ENCODE data around the gene GMDS. TPM values are rescaled to one million over a fixed set of nuclear protein-coding genes. Genes with fewer than 3 reads are reported as not detected.

Gene GMDS
- total RNA-seq, 2 experiments from 2014 or later = 31.1 to 35.9 TPM

- no peak overlapping the region for H3K27ac Mint-ChIP-seq
- POLR2A ChIA-PET = no interaction called here
- H3K27me3 Mint-ChIP-seq = no peaks in the 10 kb centered on the region
- H3K36me3 Mint-ChIP-seq (ENCODE audit: low read depth) = no peaks in the 10 kb centered on the region
- DNase-seq = no peak
- H3K4me3 Mint-ChIP-seq = no peak overlapping the region
- H3K4me1 Mint-ChIP-seq = no peaks in the 10 kb centered on the region
- H3K9me3 Mint-ChIP-seq = no peaks in the 10 kb centered on the region
- CTCF ChIA-PET = no interaction called here
These were observed 374.5 kb downstream of the GMDS start for GRCh38 chr6:1870932-1871331.

GRCh38 chr6:1870251-1870650 lies 375.2 kb downstream of the GMDS start:
- Mint-ChIP-seq H3K4me1 (no peaks in the 10 kb centered on the region), H3K9me3 (no peaks in the 10 kb centered on the region), H3K27me3 (no peaks in the 10 kb centered on the region), H3K4me3 (no peak overlapping the region), H3K36me3 (ENCODE audit: low read depth) (no peaks in the 10 kb centered on the region), H3K27ac (no peak overlapping the region)
- no peak for DNase-seq
- POLR2A ChIA-PET = no interaction called here
- CTCF ChIA-PET = no interaction called here

GRCh38 chr6:1869769-1870168 lies 375.6 kb downstream of the GMDS start:
- no peak for DNase-seq
- ChIA-PET CTCF (no interaction called here), POLR2A (no interaction called here)
- no peaks in the 10 kb centered on the region for H3K4me1 Mint-ChIP-seq
- no peaks in the 10 kb centered on the region for H3K36me3 Mint-ChIP-seq (ENCODE audit: low read depth)
- H3K9me3 Mint-ChIP-seq = no peaks in the 10 kb centered on the region
- no peak overlapping the region for H3K4me3 Mint-ChIP-seq
- no peaks in the 10 kb centered on the region for H3K27me3 Mint-ChIP-seq
- no peak overlapping the region for H3K27ac Mint-ChIP-seq

GRCh38 chr6:1869308-1869707 lies 376.1 kb downstream of the GMDS start:
- Mint-ChIP-seq H3K4me1 (no peaks in the 10 kb centered on the region), H3K36me3 (ENCODE audit: low read depth) (no peaks in the 10 kb centered on the region), H3K27ac (no peak overlapping the region), H3K27me3 (no peaks in the 10 kb centered on the region), H3K4me3 (no peak overlapping the region), H3K9me3 (no peaks in the 10 kb centered on the region)
- no peak for DNase-seq
- ChIA-PET CTCF (no interaction called here), POLR2A (no interaction called here)

GRCh38 chr6:1868561-1869261 lies 376.7 kb downstream of the GMDS start:
- ChIA-PET POLR2A (no interaction called here), CTCF (no interaction called here)
- Mint-ChIP-seq H3K9me3 (no peaks in the 10 kb centered on the region), H3K36me3 (ENCODE audit: low read depth) (no peaks in the 10 kb centered on the region), H3K27me3 (no peaks in the 10 kb centered on the region), H3K27ac (no peak overlapping the region), H3K4me3 (no peak overlapping the region), H3K4me1 (no peaks in the 10 kb centered on the region)
- no peak for DNase-seq

GRCh38 chr6:1867197-1867596 lies 378.2 kb downstream of the GMDS start:
- ChIA-PET POLR2A (no interaction called here), CTCF (no interaction called here)
- Mint-ChIP-seq H3K36me3 (ENCODE audit: low read depth) (no peaks in the 10 kb centered on the region), H3K4me1 (no peaks in the 10 kb centered on the region), H3K4me3 (no peak overlapping the region), H3K27ac (no peak overlapping the region), H3K27me3 (no peaks in the 10 kb centered on the region), H3K9me3 (no peaks in the 10 kb centered on the region)
- DNase-seq = no peak

- Mint-ChIP-seq H3K4me3 (no peak overlapping the region), H3K27ac (no peak overlapping the region), H3K27me3 (peaks cover 2% of the 10 kb centered on the region), H3K9me3 (no peaks in the 10 kb centered on the region), H3K36me3 (ENCODE audit: low read depth) (no peaks in the 10 kb centered on the region), H3K4me1 (no peaks in the 10 kb centered on the region)
- no peak for DNase-seq
- POLR2A ChIA-PET = no interaction called here
- CTCF ChIA-PET = no interaction called here
These were observed 379.8 kb downstream of the GMDS start for GRCh38 chr6:1865585-1865984.

GRCh38 chr6:1864496-1864895 lies 380.9 kb downstream of the GMDS start:
- peaks cover 2% of the 10 kb centered on the region for H3K27me3 Mint-ChIP-seq

GRCh38 chr6:1862411-1862810 lies 383.0 kb downstream of the GMDS start:
- ChIA-PET CTCF (no interaction called here), POLR2A (no interaction called here)
- no peak for DNase-seq
- H3K36me3 Mint-ChIP-seq (ENCODE audit: low read depth) = no peaks in the 10 kb centered on the region
- H3K9me3 Mint-ChIP-seq = no peaks in the 10 kb centered on the region
- no peaks in the 10 kb centered on the region for H3K4me1 Mint-ChIP-seq
- no peak overlapping the region for H3K4me3 Mint-ChIP-seq
- H3K27me3 Mint-ChIP-seq = peaks cover 2% of the 10 kb centered on the region
- H3K27ac Mint-ChIP-seq = no peak overlapping the region

More at GRCh38 chr6:1864496-1864895, 380.9 kb downstream of the GMDS start:
- H3K4me3 Mint-ChIP-seq = no peak overlapping the region
- POLR2A ChIA-PET = no interaction called here
- no peaks in the 10 kb centered on the region for H3K9me3 Mint-ChIP-seq
- H3K4me1 Mint-ChIP-seq = no peaks in the 10 kb centered on the region
- CTCF ChIA-PET = no interaction called here
- DNase-seq = no peak
- H3K27ac Mint-ChIP-seq = no peak overlapping the region
- H3K36me3 Mint-ChIP-seq (ENCODE audit: low read depth) = no peaks in the 10 kb centered on the region

GRCh38 chr6:1860756-1861348 lies 384.6 kb downstream of the GMDS start:
- H3K27me3 Mint-ChIP-seq = peaks cover 2% of the 10 kb centered on the region
- no peaks in the 10 kb centered on the region for H3K4me1 Mint-ChIP-seq
- H3K9me3 Mint-ChIP-seq = no peaks in the 10 kb centered on the region
- POLR2A ChIA-PET = interaction anchor here (0.6 kb wide), 1 partner anchor 177 kb away, joined by 3 read pairs; no protein-coding TSS in a partner anchor
- CTCF ChIA-PET = no interaction called here
- H3K36me3 Mint-ChIP-seq (ENCODE audit: low read depth) = no peaks in the 10 kb centered on the region
- DNase-seq = no peak
- H3K4me3 Mint-ChIP-seq = no peak overlapping the region
- no peak overlapping the region for H3K27ac Mint-ChIP-seq

GRCh38 chr6:1858859-1859258 lies 386.5 kb downstream of the GMDS start:
- ChIA-PET CTCF (no interaction called here), POLR2A (no interaction called here)
- Mint-ChIP-seq H3K36me3 (ENCODE audit: low read depth) (no peaks in the 10 kb centered on the region), H3K4me3 (no peak overlapping the region), H3K4me1 (no peaks in the 10 kb centered on the region), H3K27me3 (peaks cover 2% of the 10 kb centered on the region), H3K9me3 (no peaks in the 10 kb centered on the region), H3K27ac (no peak overlapping the region)
- DNase-seq = no peak

- H3K36me3 Mint-ChIP-seq (ENCODE audit: low read depth) = no peaks in the 10 kb centered on the region
- no peak for DNase-seq
- no peaks in the 10 kb centered on the region for H3K4me1 Mint-ChIP-seq
- ChIA-PET CTCF (no interaction called here), POLR2A (no interaction called here)
- no peak overlapping the region for H3K27ac Mint-ChIP-seq
- peaks cover 2% of the 10 kb centered on the region for H3K27me3 Mint-ChIP-seq
- no peak overlapping the region for H3K4me3 Mint-ChIP-seq
- no peaks in the 10 kb centered on the region for H3K9me3 Mint-ChIP-seq
These were observed 387.2 kb downstream of the GMDS start for GRCh38 chr6:1858196-1858595.

GRCh38 chr6:1856381-1856780 lies 389.0 kb downstream of the GMDS start:
- Mint-ChIP-seq H3K9me3 (no peaks in the 10 kb centered on the region), H3K36me3 (ENCODE audit: low read depth) (no peaks in the 10 kb centered on the region), H3K4me1 (no peaks in the 10 kb centered on the region), H3K27ac (no peak overlapping the region), H3K4me3 (no peak overlapping the region), H3K27me3 (peaks cover 2% of the 10 kb centered on the region)
- DNase-seq = no peak
- ChIA-PET POLR2A (no interaction called here), CTCF (no interaction called here)

- Mint-ChIP-seq H3K4me3 (no peak overlapping the region), H3K36me3 (ENCODE audit: low read depth) (no peaks in the 10 kb centered on the region), H3K27me3 (no peaks in the 10 kb centered on the region), H3K4me1 (no peaks in the 10 kb centered on the region), H3K9me3 (no peaks in the 10 kb centered on the region), H3K27ac (no peak overlapping the region)
- ChIA-PET POLR2A (no interaction called here), CTCF (no interaction called here)
- DNase-seq = no peak
These were observed 389.5 kb downstream of the GMDS start for GRCh38 chr6:1855890-1856289.
